Neural cell (in vitro differentiated cells): ENCODE results near the gene PBRM1.

ENCODE experiments used
- CTCF ChIP-seq: fragments of 450-650 bp; IDR thresholded peaks from 2 replicates; pipeline ENCODE4 v1.5.1; 2014; ENCODE audit warnings: antibody characterized with exemption, mild to moderate bottlenecking, moderate library complexity; ENCODE audit not compliant: poor library complexity, severe bottlenecking
- MXI1 ChIP-seq: fragments of 450-650 bp; conservative IDR thresholded peaks from 2 replicates; pipeline ENCODE4 v1.6.1; 2014; ENCODE audit warnings: antibody characterized with exemption, mild to moderate bottlenecking; ENCODE audit not compliant: poor library complexity, severe bottlenecking
- POLR2AphosphoS5 ChIP-seq: IDR thresholded peaks from 2 replicates; pipeline ENCODE4 v1.6.1; 2012
- TF ChIP-seq, protein P1 (sequence below): IDR thresholded peaks from 2 replicates; pipeline ENCODE4 v1.6.1; 2012; ENCODE audit warnings: borderline replicate concordance

- TF ChIP-seq, protein P1, sequence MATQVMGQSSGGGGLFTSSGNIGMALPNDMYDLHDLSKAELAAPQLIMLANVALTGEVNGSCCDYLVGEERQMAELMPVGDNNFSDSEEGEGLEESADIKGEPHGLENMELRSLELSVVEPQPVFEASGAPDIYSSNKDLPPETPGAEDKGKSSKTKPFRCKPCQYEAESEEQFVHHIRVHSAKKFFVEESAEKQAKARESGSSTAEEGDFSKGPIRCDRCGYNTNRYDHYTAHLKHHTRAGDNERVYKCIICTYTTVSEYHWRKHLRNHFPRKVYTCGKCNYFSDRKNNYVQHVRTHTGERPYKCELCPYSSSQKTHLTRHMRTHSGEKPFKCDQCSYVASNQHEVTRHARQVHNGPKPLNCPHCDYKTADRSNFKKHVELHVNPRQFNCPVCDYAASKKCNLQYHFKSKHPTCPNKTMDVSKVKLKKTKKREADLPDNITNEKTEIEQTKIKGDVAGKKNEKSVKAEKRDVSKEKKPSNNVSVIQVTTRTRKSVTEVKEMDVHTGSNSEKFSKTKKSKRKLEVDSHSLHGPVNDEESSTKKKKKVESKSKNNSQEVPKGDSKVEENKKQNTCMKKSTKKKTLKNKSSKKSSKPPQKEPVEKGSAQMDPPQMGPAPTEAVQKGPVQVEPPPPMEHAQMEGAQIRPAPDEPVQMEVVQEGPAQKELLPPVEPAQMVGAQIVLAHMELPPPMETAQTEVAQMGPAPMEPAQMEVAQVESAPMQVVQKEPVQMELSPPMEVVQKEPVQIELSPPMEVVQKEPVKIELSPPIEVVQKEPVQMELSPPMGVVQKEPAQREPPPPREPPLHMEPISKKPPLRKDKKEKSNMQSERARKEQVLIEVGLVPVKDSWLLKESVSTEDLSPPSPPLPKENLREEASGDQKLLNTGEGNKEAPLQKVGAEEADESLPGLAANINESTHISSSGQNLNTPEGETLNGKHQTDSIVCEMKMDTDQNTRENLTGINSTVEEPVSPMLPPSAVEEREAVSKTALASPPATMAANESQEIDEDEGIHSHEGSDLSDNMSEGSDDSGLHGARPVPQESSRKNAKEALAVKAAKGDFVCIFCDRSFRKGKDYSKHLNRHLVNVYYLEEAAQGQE: no peak
- no peak for TF ChIP-seq MXI1
- TF ChIP-seq POLR2AphosphoS5: no peak
- no peak for TF ChIP-seq CTCF
Observed at GRCh38 chr3:52532838-52533622, 152.7 kb downstream of the PBRM1 start.
